Skeletal muscle satellite cell (primary cell): ENCODE measurements around the gene ACTL8.

Experiments used
- H3K27me3 ChIP-seq: 2 replicates; pipeline ENCODE4 v1.7.0; 2013; ENCODE audit warnings: low read length; ENCODE audit not compliant: control insufficient read depth, insufficient read depth
- H3K36me3 ChIP-seq: 2 replicates; pipeline ENCODE4 v1.7.0; 2013; ENCODE audit warnings: mild to moderate bottlenecking, control low read depth, low read length; ENCODE audit not compliant: insufficient read depth
- H3K4me1 ChIP-seq: 2 replicates; pipeline ENCODE4 v1.7.0; 2013; ENCODE audit warnings: low read length; ENCODE audit not compliant: control insufficient read depth, insufficient read depth
- H3K4me2 ChIP-seq: 2 replicates; pipeline ENCODE4 v1.7.0; 2013; ENCODE audit warnings: mild to moderate bottlenecking, low read length
- H3K4me3 ChIP-seq: 2 replicates; pipeline ENCODE4 v1.7.0; 2013; ENCODE audit warnings: low read length
- H3K9ac ChIP-seq: 2 replicates; pipeline ENCODE4 v1.7.0; 2013; ENCODE audit warnings: mild to moderate bottlenecking, low read depth, low read length, moderate library complexity
- H3K9me3 ChIP-seq: replicated peaks from 2 replicates; pipeline ENCODE4 v1.7.0; 2013; ENCODE audit warnings: mild to moderate bottlenecking, control low read depth, low read length

ACTL8 gene

DNA sequence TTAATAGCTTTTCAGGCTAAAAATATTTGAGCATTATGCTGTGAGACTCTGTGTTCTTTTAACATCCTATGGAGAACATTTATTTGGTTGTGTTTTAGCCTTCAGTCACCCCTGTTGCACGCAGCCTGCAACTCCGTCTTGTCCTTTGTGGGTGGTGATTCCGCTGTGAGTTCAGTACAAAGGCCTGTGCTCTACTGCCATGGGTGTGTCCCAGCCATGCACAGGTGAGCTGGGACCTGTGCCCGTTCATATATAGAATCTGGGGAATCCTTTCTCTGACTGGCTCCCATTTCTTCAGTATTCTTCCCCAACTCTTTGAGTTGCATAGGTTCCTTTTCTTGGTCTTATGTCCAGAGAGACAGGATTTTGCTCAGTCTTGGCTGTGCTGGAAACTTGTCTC lies 61.4 kb downstream of the ACTL8 start:
- H3K27me3 ChIP-seq: peaks cover 21% of the 10 kb centered on the region
- H3K9ac ChIP-seq: no peak overlapping the region
- no peaks in the 10 kb centered on the region for H3K9me3 ChIP-seq
- no peak overlapping the region for H3K4me3 ChIP-seq
- no peak overlapping the region for H3K4me2 ChIP-seq
- no peaks in the 10 kb centered on the region for H3K4me1 ChIP-seq
- H3K36me3 ChIP-seq: no peaks in the 10 kb centered on the region

DNA sequence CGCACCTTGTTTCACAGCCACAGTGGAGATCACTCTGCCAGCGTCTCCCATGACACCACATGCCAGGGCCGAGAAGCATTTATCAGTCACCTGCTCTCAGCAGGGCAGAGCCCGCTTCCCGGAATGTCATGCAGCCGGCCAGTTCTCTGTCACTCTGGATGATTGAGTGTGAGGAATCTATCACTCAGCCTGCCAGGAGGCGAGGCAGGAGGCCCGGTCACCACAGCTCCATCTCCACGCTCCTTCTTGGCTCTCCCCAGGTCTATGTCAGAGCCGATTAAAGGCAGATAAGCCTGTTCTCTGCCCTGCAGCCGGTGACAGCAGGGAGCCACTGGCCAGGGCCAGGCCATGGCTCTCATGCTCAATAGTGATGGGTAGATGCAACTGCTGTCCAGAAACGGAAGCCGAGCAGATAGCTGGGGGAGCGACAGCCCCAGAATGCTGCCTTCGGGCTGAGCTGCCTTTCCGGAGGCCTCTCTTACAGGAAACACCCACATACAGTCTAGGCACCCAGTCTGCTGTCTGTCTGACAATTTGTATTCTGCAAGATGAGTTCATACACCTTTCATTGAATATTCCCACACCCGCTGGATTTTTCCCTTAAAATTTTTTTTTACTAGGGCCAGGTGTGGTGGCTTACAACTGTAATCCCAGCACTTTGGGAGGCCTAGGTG lies 64.1 kb downstream of the ACTL8 start:
- no peaks in the 10 kb centered on the region for H3K36me3 ChIP-seq
- no peak overlapping the region for H3K4me2 ChIP-seq
- no peaks in the 10 kb centered on the region for H3K4me1 ChIP-seq
- no peak overlapping the region for H3K4me3 ChIP-seq
- peaks cover 21% of the 10 kb centered on the region for H3K27me3 ChIP-seq
- no peaks in the 10 kb centered on the region for H3K9me3 ChIP-seq
- H3K9ac ChIP-seq: no peak overlapping the region

DNA sequence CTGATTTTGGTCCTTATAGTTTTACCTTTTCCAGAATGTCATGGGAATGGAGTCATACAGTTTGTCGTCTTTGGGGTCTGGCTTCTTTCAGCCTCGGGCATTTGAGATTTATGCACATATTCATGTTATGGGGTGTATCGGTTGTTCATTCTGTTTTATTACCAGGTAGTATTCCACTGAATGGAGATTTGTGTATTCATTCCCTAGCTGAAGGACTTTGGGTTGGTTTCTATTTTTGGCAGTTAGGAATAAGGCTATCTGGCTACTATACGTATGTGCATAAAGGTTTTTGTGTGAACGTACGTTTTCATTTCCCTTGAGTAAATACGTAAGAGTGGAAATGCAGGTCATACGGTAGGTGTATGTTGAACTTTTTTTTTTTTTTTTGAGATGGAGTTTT lies 65.1 kb downstream of the ACTL8 start:
- Histone ChIP-seq H3K36me3 (no peaks in the 10 kb centered on the region), H3K9ac (no peak overlapping the region), H3K4me2 (no peak overlapping the region), H3K4me3 (no peak overlapping the region), H3K9me3 (no peaks in the 10 kb centered on the region), H3K27me3 (peaks cover 21% of the 10 kb centered on the region), H3K4me1 (no peaks in the 10 kb centered on the region)

DNA sequence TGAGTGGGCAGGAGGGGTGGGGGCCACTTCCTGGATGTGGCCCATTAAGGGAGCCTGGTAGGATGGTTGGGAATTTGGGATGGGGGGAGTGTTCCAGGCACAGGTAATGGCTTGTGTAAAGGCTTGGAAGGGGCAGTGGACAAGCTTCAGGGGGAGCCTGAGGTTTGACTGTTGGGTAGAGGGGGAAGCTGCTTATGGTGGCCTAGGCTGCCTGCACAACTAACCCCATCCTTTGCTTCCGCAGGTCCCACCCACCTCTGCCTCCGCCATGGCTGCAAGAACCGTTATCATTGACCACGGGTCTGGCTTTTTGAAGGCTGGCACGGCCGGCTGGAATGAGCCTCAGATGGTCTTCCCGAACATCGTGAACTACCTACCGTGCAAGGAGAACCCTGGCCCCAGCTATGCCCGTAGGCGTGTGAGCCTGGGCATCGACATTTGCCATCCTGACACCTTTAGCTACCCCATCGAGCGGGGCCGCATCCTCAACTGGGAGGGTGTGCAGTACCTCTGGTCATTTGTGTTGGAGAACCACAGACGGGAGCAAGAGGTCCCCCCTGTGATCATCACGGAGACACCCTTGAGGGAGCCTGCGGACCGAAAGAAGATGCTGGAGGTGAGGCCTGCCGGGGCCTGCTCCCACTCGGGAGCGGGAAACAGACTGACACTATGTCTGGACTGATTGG lies 67.8 kb downstream of the ACTL8 start:
- H3K9me3 ChIP-seq: no peaks in the 10 kb centered on the region
- H3K4me2 ChIP-seq: no peak overlapping the region
- H3K4me3 ChIP-seq: no peak overlapping the region
- H3K9ac ChIP-seq: no peak overlapping the region
- no peaks in the 10 kb centered on the region for H3K4me1 ChIP-seq
- no peaks in the 10 kb centered on the region for H3K36me3 ChIP-seq
- H3K27me3 ChIP-seq: peaks cover 33% of the 10 kb centered on the region

DNA sequence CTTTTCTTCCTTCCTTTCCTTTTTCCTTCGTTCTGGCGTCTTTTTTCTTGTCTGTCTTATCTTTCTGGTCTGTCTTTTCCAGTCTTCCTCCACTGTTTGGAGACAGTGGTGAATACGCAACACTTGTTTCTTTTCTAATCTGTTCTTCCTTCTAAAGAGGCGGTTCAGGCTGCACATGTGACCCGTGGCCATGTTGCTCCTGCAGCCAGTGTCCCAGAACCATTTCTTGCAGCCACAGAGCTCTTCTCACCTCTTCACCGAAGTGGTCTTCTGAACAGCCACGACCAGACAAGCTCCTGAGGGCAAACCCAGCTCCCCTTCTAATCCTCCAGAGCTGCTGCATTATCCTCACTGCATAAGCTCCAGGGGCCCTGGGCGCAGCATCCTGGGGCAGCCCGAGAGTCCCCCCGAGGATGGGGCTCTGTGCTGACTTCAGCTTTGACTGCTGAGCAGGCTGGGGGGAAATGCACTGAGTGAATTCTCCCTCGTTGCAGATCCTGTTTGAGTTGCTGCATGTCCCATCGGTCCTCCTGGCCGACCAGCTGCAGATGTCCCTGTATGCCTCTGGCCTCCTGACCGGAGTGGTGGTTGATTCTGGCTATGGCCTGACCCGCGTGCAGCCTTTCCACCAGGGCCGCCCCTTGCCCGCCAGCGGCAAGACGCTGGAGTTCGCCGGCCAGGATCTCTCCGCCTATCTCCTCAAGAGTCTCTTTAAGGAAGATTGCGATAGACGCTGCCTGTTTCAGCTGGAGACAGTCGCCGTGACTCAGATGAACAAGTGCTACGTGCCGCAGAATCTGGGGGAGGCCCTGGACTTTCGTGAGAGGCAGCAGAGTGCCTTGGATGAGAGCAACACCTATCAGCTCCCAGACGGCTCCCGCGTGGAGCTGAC lies 70.4 kb downstream of the ACTL8 start:
- H3K4me3 ChIP-seq: no peak overlapping the region
- no peaks in the 10 kb centered on the region for H3K4me1 ChIP-seq
- peaks cover 37% of the 10 kb centered on the region for H3K27me3 ChIP-seq
- no peaks in the 10 kb centered on the region for H3K9me3 ChIP-seq
- H3K9ac ChIP-seq: no peak overlapping the region
- H3K4me2 ChIP-seq: no peak overlapping the region
- no peaks in the 10 kb centered on the region for H3K36me3 ChIP-seq

DNA sequence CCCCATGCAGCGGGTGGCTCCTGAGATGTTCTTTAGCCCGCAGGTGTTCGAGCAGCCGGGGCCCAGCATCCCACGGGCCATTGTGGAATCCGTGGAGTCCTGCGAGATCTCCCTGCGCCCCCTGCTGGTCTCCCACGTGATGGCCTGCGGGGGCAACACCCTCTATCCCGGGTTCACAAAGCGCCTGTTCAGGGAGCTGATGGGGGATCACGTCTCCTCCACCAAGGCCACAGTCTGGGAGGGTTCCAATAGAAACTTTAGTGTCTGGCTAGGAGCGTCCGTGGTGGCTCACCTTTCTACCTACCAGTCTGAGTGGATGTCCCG lies 71.0 kb downstream of the ACTL8 start:
- Histone ChIP-seq H3K36me3 (no peaks in the 10 kb centered on the region), H3K4me1 (no peaks in the 10 kb centered on the region), H3K4me3 (no peak overlapping the region), H3K27me3 (peaks cover 33% of the 10 kb centered on the region), H3K4me2 (no peak overlapping the region), H3K9me3 (no peaks in the 10 kb centered on the region), H3K9ac (no peak overlapping the region)

DNA sequence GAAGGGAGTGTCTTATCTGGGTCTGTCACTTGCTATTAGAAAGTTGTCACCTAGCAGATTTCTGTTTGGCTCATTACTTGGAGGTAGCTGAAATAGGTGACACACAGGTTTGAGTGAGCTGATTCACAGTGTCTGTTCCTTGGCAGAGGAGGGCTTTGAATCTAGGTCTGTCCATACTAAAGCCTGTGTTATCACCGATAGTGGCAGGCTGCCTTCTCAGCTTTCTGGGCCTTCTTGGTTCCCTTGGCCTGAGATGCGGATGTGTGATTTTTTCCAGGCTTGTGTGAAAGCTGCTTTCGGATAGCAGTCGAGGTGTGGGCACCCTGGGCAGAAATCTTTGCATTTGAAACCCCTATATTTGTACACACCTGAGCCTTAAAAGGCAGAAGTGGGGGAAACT lies 73.9 kb downstream of the ACTL8 start:
- Histone ChIP-seq H3K4me3 (no peak overlapping the region), H3K9me3 (no peaks in the 10 kb centered on the region), H3K36me3 (no peaks in the 10 kb centered on the region), H3K27me3 (peaks cover 32% of the 10 kb centered on the region), H3K4me2 (no peak overlapping the region), H3K9ac (no peak overlapping the region), H3K4me1 (no peaks in the 10 kb centered on the region)

DNA sequence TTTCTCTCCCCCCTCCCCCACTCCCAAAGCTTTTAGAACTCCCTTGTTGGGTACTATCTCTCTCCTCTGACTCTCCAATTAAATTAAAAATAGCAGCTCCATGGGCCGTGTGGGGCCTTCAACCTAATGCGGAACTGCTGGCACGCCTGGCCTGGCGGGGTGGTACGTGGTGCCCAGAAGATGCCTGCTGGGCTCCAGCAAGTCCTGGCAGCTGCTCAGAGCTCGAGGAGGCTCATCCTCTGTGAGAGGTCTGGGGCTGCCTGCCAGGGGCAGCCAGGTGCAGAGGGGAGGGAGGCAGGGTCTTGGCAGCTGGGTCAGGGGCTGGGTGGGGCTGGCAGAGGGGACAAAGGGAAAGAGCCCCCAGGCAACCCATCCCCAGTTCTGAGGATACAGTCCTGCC lies 74.4 kb downstream of the ACTL8 start:
- Histone ChIP-seq H3K27me3 (peaks cover 35% of the 10 kb centered on the region), H3K4me1 (no peaks in the 10 kb centered on the region), H3K9me3 (no peaks in the 10 kb centered on the region), H3K9ac (no peak overlapping the region), H3K36me3 (no peaks in the 10 kb centered on the region), H3K4me2 (no peak overlapping the region), H3K4me3 (no peak overlapping the region)

DNA sequence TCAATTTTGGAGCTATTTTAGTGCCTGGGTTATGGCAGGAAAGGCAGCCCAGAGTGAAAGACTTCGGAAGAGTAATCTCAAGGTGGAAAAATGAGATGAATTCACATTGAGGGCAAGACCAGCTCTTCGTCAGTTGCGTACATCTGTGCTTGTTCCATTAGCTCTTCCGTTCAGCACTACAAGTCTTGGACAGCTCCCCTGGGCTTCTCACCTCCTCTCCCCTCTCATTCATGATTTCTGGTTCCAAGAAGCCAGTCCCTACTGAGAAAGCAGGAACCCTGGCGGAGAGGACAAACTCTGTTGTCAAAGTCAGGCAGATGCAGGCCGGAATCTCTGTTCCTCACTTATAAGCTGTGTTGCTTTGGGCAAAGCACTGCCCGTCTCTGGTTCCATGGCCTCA lies 76.5 kb downstream of the ACTL8 start:
- Histone ChIP-seq H3K4me2 (no peak overlapping the region), H3K4me1 (no peaks in the 10 kb centered on the region)

DNA sequence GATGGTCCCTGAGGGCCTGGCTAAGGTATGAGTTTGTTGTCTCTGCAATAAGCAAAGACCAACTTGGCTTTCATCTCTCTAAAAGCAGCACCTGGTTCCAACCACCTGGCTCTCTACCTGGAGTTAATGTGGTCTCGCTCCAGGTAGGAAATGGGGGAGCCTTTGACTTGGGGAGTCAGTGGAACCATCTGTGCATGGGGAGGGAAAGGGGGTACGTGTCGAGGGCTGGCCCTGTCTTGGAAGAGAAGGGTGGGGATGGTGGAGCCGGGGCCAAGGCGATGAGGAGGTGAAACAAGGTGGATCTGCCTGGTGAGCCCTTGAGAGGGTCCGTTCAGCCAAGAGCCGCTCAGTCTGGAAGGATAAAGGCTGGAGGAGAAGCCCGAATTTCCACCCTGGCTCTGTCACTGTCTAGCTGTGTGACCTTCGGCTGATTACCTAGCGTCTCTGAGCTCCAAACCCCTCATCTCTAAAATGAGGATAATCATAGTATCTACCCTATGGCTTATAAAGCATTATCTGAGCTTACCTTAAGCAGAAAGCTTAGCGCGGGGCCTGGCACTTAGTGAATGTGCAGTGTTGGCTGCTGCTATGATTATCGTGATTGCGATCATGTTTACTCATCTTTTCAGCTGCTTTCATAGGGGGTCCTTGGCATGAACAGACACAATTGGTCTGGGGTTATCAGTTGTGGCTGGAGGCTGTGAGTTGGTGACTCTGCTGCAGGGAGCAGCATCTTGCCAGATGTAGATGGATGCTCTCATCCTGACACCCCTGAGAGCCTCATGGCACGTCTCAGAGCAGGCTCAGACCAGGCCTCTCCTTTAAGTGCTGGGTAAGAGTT lies 78.7 kb downstream of the ACTL8 start:
- H3K36me3 ChIP-seq: no peaks in the 10 kb centered on the region
- H3K4me2 ChIP-seq: no peak overlapping the region
- H3K9me3 ChIP-seq: no peaks in the 10 kb centered on the region
- no peak overlapping the region for H3K9ac ChIP-seq
- H3K27me3 ChIP-seq: peaks cover 48% of the 10 kb centered on the region
- no peak overlapping the region for H3K4me3 ChIP-seq
- H3K4me1 ChIP-seq: no peaks in the 10 kb centered on the region

More for the DNA sequence above, 76.5 kb downstream of the ACTL8 start:
- Histone ChIP-seq H3K27me3 (peaks cover 47% of the 10 kb centered on the region), H3K36me3 (no peaks in the 10 kb centered on the region), H3K9me3 (no peaks in the 10 kb centered on the region), H3K9ac (no peak overlapping the region), H3K4me3 (no peak overlapping the region)

DNA sequence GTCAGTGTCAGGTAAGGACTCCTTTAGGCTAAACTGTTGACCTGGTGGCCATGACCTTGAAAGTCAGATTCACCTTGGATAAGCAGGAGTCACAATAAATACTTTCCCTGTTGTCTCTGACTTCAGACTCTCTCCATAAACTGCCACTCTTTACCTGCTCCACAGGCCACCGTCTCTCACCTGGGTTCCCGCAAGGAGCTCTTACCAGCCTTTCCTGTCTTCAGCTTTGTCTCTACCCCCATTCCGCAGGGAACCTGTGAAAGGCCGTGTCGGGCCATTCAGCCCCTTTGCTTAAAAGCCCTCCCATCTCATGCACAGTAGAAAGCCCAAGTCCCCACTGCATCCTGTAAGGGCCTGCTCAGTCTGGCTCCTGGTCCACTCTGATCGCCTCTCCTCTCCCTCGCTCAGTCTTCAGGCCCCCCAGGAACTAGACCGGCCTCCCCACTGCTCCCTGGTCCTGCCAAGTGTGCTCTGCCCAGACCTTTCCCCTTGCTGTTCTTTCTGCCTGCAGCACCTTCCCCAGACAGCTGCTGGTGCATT lies 79.5 kb downstream of the ACTL8 start:
- no peak overlapping the region for H3K4me2 ChIP-seq
- no peaks in the 10 kb centered on the region for H3K9me3 ChIP-seq
- H3K36me3 ChIP-seq: no peaks in the 10 kb centered on the region
- no peaks in the 10 kb centered on the region for H3K4me1 ChIP-seq
- peaks cover 41% of the 10 kb centered on the region for H3K27me3 ChIP-seq
- H3K9ac ChIP-seq: no peak overlapping the region
- no peak overlapping the region for H3K4me3 ChIP-seq
